A673 (cell line): ENCODE data around the gene NAV1. TPM values are rescaled to one million over a fixed set of nuclear protein-coding genes. Genes with fewer than 3 reads are reported as not detected.

Experiments
- BruUV-seq: library from RNA; stranded (reverse); fragments of 400-500 nt; replicated peaks from 2 replicates; lab custom pipeline; 2021; lab: Mats Ljungman, UMichigan
- CTCF ChIA-PET: fragments of 300-600 bp; sonication (Branson Sonifier 250); formaldehyde crosslinking; loops from one replicate; lab custom pipeline; 2022; ENCODE audit warnings: antibody characterized with exemption; lab: Charles Lee
- POLR2A ChIA-PET: fragments of 300-600 bp; sonication (Branson Sonifier 250); formaldehyde crosslinking; loops from one replicate; lab custom pipeline; 2022; ENCODE audit warnings: antibody characterized with exemption; ENCODE audit not compliant: low non-redundant PET; lab: Charles Lee
- DNase-seq: peaks from one replicate; pipeline ENCODE4 v3.0.0-alpha.2; 2015; ENCODE audit warnings: low spot score
- H3K27ac ChIP-seq: fragments of 200-600 bp; sonication (generic); 2 replicates; pipeline ENCODE4 v1.5.1; 2016; ENCODE audit warnings: mixed run types, low read depth, mild to moderate bottlenecking, mixed read lengths, antibody characterized with exemption, low read length; ENCODE audit not compliant: poor library complexity, severe bottlenecking
- H3K27me3 ChIP-seq: fragments of 200-600 bp; sonication (generic); replicated peaks from 2 replicates; pipeline ENCODE4 v1.6.1; 2017; ENCODE audit warnings: mixed run types, low read depth, mild to moderate bottlenecking, mixed read lengths, antibody characterized with exemption, low read length; ENCODE audit not compliant: insufficient read depth, poor library complexity
- H3K36me3 ChIP-seq: fragments of 200-600 bp; sonication (generic); 2 replicates; pipeline ENCODE4 v1.6.1; 2016; ENCODE audit warnings: mixed run types, mild to moderate bottlenecking, mixed read lengths, antibody characterized with exemption, low read length; ENCODE audit not compliant: insufficient read depth, poor library complexity, severe bottlenecking
- H3K4me1 ChIP-seq: fragments of 200-600 bp; sonication (generic); 2 replicates; pipeline ENCODE4 v1.6.1; 2017; ENCODE audit warnings: mixed run types, mild to moderate bottlenecking, mixed read lengths, antibody characterized with exemption, low read length; ENCODE audit not compliant: insufficient read depth, poor library complexity, severe bottlenecking
- H3K4me3 ChIP-seq: fragments of 200-600 bp; sonication (generic); 2 replicates; pipeline ENCODE4 v1.5.1; 2016; ENCODE audit warnings: low read depth, mixed run types, mild to moderate bottlenecking, mixed read lengths, low read length; ENCODE audit not compliant: poor library complexity, severe bottlenecking
- H3K9me3 ChIP-seq: fragments of 200-600 bp; sonication (generic); 2 replicates; pipeline ENCODE4 v1.6.1; 2016; ENCODE audit warnings: mixed run types, low read depth, mild to moderate bottlenecking, mixed read lengths, antibody characterized with exemption, low read length; ENCODE audit not compliant: poor library complexity, severe bottlenecking
- EZH2 ChIP-seq: fragments of 200-600 bp; sonication (generic); IDR thresholded peaks from 2 replicates; pipeline ENCODE4 v1.6.1; 2017; ENCODE audit warnings: borderline replicate concordance, low read depth, mild to moderate bottlenecking, mixed read lengths, antibody characterized with exemption, low read length; ENCODE audit not compliant: poor library complexity, severe bottlenecking
- intact Hi-C: fragments of 100-400 bp; cut with micrococcal nuclease; formaldehyde crosslinking; loops from one replicate; pipeline ENCODE4 v1.10.0; 2022; ENCODE audit not compliant: unreplicated experiment
- total RNA-seq: library from RNA; stranded (reverse); gene quantifications from 2 replicates; pipeline ENCODE4 v1.2.3, GENCODE V29; 2021
- TF ChIP-seq, protein P1 (sequence below): fragments of 300-800, 200-600 bp; sonication (generic); conservative IDR thresholded peaks from 2 replicates; pipeline ENCODE4 v1.5.1; 2017; ENCODE audit warnings: low read depth, mild to moderate bottlenecking, antibody characterized with exemption, low read length, moderate library complexity, mixed read lengths

Gene NAV1
- total RNA-seq, 1 experiment from 2014 or later: 48.2 TPM

DNA sequence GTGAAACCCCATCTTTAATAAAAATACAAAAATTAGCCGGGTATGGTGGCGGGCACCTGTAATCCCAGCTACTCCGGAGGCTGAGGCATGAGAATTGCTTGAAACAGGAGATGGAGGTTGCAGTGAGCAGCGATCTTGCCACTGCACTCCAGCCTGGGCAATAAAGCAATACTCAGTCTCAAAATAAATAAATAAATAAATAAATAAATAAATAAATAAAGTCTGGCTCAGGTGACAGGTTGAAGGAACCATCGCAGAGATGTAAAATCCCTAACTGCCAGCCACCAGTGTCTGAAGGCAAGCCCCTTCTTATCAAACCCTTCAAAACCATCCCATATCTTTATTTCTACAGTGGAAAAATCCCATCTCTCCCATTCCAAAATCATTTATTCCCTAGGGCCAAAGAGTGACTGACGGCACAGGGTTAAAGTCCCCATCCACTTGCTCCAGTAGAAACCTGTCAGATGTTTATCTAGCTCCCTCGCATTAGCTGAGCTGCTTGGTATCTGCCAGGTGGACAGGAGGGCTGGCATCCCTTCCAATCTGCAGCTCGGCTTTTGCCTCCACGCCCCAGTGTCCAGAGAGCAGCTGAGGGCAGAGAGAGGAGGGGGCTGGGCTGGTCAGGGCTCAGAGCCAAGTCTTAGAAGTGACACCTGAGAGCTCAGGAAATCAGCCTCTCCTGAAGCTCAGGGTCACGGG lies 37.0 kb upstream of the NAV1 start:
- intact Hi-C loops: no loop called here
- no TSS peak for BruUV-seq
- no peak for DNase-seq
- Histone ChIP-seq H3K4me3 (no peak overlapping the region), H3K9me3 (no peaks in the 10 kb centered on the region), H3K27me3 (no peaks in the 10 kb centered on the region), H3K27ac (peak overlapping the region; percentile 94), H3K4me1 (peaks cover 58% of the 10 kb centered on the region), H3K36me3 (peaks cover 12% of the 10 kb centered on the region)
- TF ChIP-seq, protein P1, sequence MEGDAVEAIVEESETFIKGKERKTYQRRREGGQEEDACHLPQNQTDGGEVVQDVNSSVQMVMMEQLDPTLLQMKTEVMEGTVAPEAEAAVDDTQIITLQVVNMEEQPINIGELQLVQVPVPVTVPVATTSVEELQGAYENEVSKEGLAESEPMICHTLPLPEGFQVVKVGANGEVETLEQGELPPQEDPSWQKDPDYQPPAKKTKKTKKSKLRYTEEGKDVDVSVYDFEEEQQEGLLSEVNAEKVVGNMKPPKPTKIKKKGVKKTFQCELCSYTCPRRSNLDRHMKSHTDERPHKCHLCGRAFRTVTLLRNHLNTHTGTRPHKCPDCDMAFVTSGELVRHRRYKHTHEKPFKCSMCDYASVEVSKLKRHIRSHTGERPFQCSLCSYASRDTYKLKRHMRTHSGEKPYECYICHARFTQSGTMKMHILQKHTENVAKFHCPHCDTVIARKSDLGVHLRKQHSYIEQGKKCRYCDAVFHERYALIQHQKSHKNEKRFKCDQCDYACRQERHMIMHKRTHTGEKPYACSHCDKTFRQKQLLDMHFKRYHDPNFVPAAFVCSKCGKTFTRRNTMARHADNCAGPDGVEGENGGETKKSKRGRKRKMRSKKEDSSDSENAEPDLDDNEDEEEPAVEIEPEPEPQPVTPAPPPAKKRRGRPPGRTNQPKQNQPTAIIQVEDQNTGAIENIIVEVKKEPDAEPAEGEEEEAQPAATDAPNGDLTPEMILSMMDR: no peak
- TF ChIP-seq EZH2: no peak
- POLR2A ChIA-PET: interaction anchor here (0.6 to 0.7 kb wide), 2 partner anchors 10 to 216 kb away, joined by 3 read pairs; no protein-coding TSS in a partner anchor
- CTCF ChIA-PET: interaction anchor here (2.9 to 4.5 kb wide), 2 partner anchors 10 to 21 kb away, joined by 15 to 37 read pairs; no protein-coding TSS in a partner anchor

DNA sequence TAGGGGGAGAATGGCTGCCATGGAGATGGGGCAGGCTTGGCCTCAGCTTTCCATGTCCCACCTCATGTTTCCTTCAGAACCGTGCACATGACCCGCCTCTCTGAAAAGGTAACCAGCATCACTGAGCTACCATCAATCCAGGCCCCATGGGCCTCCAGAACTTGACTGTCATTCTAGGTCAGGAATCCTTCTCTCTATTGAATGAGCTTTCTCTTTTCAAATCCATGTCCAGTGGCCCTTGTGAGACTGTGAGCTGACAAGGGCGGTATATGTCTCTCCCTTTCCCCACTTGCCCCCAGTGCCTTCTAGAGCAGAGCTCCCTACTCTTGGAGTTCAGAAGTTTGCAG lies 36.4 kb upstream of the NAV1 start:
- no TSS peak for BruUV-seq
- CTCF ChIA-PET: interaction anchor here (2.9 to 4.5 kb wide), 2 partner anchors 10 to 21 kb away, joined by 15 to 37 read pairs; no protein-coding TSS in a partner anchor
- POLR2A ChIA-PET: interaction anchor here (0.6 to 0.7 kb wide), 2 partner anchors 9 to 216 kb away, joined by 3 read pairs; no protein-coding TSS in a partner anchor

DNA sequence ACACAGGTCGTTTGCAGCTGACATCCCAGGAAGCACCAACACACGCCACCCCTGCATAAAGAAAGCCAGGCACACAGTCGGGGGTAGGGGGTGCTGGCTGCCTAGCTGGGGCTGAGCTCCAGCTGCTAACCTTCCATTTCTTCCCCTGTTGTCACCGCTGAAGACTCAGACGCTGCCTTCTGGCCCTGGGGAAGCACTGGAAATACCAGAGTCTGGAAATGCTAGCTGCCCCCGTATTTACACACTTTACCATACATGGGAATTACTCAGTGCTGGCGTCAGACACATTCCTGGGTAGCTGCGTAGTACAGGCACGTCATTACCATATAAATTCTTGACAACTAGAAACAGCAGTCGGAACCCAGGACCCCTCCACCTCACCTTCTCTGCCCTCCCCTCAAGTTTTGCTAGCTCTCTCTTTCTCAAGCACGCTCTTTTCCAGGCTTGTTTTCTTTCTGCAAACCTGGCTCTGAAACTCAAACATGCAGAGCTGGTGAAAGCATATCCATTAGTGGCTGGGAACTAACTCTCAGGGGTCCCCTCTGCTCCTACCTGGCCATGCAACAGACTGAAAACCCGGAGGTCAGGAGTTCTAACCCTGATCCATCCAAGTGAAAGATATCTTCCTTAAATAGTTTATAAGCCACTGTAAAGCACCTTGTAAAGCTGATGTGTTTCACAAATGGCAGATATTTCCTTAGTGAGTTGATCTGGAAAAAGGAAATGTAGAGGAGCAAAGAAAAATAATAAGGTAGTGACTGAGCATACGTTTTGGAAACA lies 35.3 kb upstream of the NAV1 start:
- TSS peak; percentile 30 for BruUV-seq
- intact Hi-C loops: loop anchor here (1.0 kb wide), 1 partner anchor 39 kb away; no protein-coding TSS in a partner anchor
- CTCF ChIA-PET: interaction anchor here (0.6 to 4.5 kb wide), 4 partner anchors 9 to 95 kb away, joined by 3 to 37 read pairs (median 10); no protein-coding TSS in a partner anchor
- POLR2A ChIA-PET: interaction anchor here (0.9 kb wide), 1 partner anchor 10 kb away, joined by 3 read pairs; no protein-coding TSS in a partner anchor
- Histone ChIP-seq H3K27ac (peak overlapping the region; percentile 94), H3K9me3 (no peaks in the 10 kb centered on the region), H3K36me3 (peaks cover 12% of the 10 kb centered on the region), H3K4me3 (peak overlapping the region; percentile 81), H3K27me3 (no peaks in the 10 kb centered on the region), H3K4me1 (peaks cover 66% of the 10 kb centered on the region)
- TF ChIP-seq, protein P1: no peak
- TF ChIP-seq EZH2: no peak
- peak; percentile 89 for DNase-seq

More for the DNA sequence above, 36.4 kb upstream of the NAV1 start:
- Histone ChIP-seq H3K27ac (peak overlapping the region; percentile 94), H3K4me1 (peaks cover 62% of the 10 kb centered on the region), H3K27me3 (no peaks in the 10 kb centered on the region), H3K9me3 (no peaks in the 10 kb centered on the region), H3K36me3 (peaks cover 12% of the 10 kb centered on the region), H3K4me3 (no peak overlapping the region)
- intact Hi-C loops: no loop called here
- TF ChIP-seq, protein P1: no peak
- TF ChIP-seq EZH2: no peak
- no peak for DNase-seq
